OCI-LY1 (cell line): ENCODE measurements around the gene ARL11.

Experiments used
- EZH2 ChIP-seq: fragments of 200-600 bp; sonication (generic), shearing (Covaris generic); IDR thresholded peaks from 2 replicates; pipeline ENCODE4 v1.8.0; 2017; ENCODE audit warnings: borderline replicate concordance, mixed run types, mild to moderate bottlenecking, antibody characterized with exemption, low read length, moderate library complexity, mixed read lengths
- TF ChIP-seq, protein P1 (sequence below): fragments of 200-600 bp; sonication (generic), shearing (Covaris generic); IDR thresholded peaks from 2 replicates; pipeline ENCODE4 v1.5.1; 2017; ENCODE audit warnings: mild to moderate bottlenecking, antibody characterized with exemption, low read length, moderate library complexity, mixed read lengths

- TF ChIP-seq, protein P1, sequence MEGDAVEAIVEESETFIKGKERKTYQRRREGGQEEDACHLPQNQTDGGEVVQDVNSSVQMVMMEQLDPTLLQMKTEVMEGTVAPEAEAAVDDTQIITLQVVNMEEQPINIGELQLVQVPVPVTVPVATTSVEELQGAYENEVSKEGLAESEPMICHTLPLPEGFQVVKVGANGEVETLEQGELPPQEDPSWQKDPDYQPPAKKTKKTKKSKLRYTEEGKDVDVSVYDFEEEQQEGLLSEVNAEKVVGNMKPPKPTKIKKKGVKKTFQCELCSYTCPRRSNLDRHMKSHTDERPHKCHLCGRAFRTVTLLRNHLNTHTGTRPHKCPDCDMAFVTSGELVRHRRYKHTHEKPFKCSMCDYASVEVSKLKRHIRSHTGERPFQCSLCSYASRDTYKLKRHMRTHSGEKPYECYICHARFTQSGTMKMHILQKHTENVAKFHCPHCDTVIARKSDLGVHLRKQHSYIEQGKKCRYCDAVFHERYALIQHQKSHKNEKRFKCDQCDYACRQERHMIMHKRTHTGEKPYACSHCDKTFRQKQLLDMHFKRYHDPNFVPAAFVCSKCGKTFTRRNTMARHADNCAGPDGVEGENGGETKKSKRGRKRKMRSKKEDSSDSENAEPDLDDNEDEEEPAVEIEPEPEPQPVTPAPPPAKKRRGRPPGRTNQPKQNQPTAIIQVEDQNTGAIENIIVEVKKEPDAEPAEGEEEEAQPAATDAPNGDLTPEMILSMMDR, result no peak
- TF ChIP-seq EZH2, result no peak
Observed at GRCh38 chr13:49629947-49630346, 1.6 kb downstream of the ARL11 start.
